Neural progenitor cell (in vitro differentiated cells): ENCODE data around the gene VCAN.

Experiments used
- CTCF ChIP-seq: fragments of 200-600 bp; sonication (generic); IDR thresholded peaks from 2 replicates; pipeline ENCODE4 v1.5.1; 2017; ENCODE audit warnings: antibody characterized with exemption, mild to moderate bottlenecking
- EZH2 ChIP-seq: fragments of 200-600 bp; sonication (generic); IDR thresholded peaks from 2 replicates; pipeline ENCODE4 v1.6.1; 2017; ENCODE audit warnings: antibody characterized with exemption, mild to moderate bottlenecking, moderate library complexity

GRCh38 chr5:83464261-83464660, 7.3 kb upstream of the VCAN start:
- TF ChIP-seq EZH2 (no peak), CTCF (no peak)
